ENCODE measurements around the gene FBXL14.

- TF ChIP-seq POLR2A (IDR thresholded peaks at IDR 0.05) (no peak), CTCF (IDR thresholded peaks at IDR 0.05) (no peak)
These were observed 20.2 kb downstream of the FBXL14 start for GRCh38 chr12:1573960-1574864.
